ENCODE results near the gene FMN2.

- TF ChIP-seq RARB (CRISPR knock-in tag; IDR thresholded peaks at IDR 0.05) (no peak), CSDC2 (CRISPR knock-in tag; IDR thresholded peaks at IDR 0.05) (no peak), PATZ1 (CRISPR knock-in tag; IDR thresholded peaks at IDR 0.05; ENCODE audit: borderline replicate concordance) (no peak)
Measured at GRCh38 chr1:240073097-240073496, 18.6 kb upstream of the FMN2 start.
